ENCODE results near the gene ZNF804B.

ZNF804B gene

GRCh38 chr7:89308535-89308934 is 549.0 kb downstream of the ZNF804B start:
- H3K36me3 Mint-ChIP-seq = no peaks in the 10 kb centered on the region
- no peaks in the 10 kb centered on the region for H3K4me1 Mint-ChIP-seq (ENCODE audit: low read depth)
- peaks cover 5% of the 10 kb centered on the region for H3K9me3 Mint-ChIP-seq (ENCODE audit: low read depth)
- no peak overlapping the region for H3K27ac Mint-ChIP-seq
- H3K4me3 Mint-ChIP-seq = no peak overlapping the region
- no peaks in the 10 kb centered on the region for H3K27me3 Mint-ChIP-seq

GRCh38 chr7:89311886-89312285 is 552.4 kb downstream of the ZNF804B start:
- Mint-ChIP-seq H3K4me3 (no peak overlapping the region), H3K4me1 (ENCODE audit: low read depth) (peaks cover 5% of the 10 kb centered on the region), H3K27me3 (no peaks in the 10 kb centered on the region), H3K27ac (no peak overlapping the region), H3K36me3 (no peaks in the 10 kb centered on the region), H3K9me3 (ENCODE audit: low read depth) (peaks cover 13% of the 10 kb centered on the region)

- no peaks in the 10 kb centered on the region for H3K27me3 Mint-ChIP-seq
- H3K9me3 Mint-ChIP-seq (ENCODE audit: low read depth) = peaks cover 13% of the 10 kb centered on the region
- no peak overlapping the region for H3K27ac Mint-ChIP-seq
- H3K4me1 Mint-ChIP-seq (ENCODE audit: low read depth) = peaks cover 5% of the 10 kb centered on the region
- no peak overlapping the region for H3K4me3 Mint-ChIP-seq
- H3K36me3 Mint-ChIP-seq = no peaks in the 10 kb centered on the region
These were observed 553.1 kb downstream of the ZNF804B start for GRCh38 chr7:89312551-89312950.

- Mint-ChIP-seq H3K4me3 (no peak overlapping the region), H3K9me3 (ENCODE audit: low read depth) (peaks cover 13% of the 10 kb centered on the region), H3K4me1 (ENCODE audit: low read depth) (peaks cover 5% of the 10 kb centered on the region), H3K36me3 (no peaks in the 10 kb centered on the region), H3K27me3 (no peaks in the 10 kb centered on the region), H3K27ac (no peak overlapping the region)
These were observed 557.2 kb downstream of the ZNF804B start for GRCh38 chr7:89316584-89317251.

GRCh38 chr7:89332026-89332425 is 572.5 kb downstream of the ZNF804B start:
- H3K4me3 Mint-ChIP-seq = no peak overlapping the region
- no peak overlapping the region for H3K27ac Mint-ChIP-seq
- peaks cover 5% of the 10 kb centered on the region for H3K4me1 Mint-ChIP-seq (ENCODE audit: low read depth)
- no peaks in the 10 kb centered on the region for H3K9me3 Mint-ChIP-seq (ENCODE audit: low read depth)
- no peaks in the 10 kb centered on the region for H3K27me3 Mint-ChIP-seq
- H3K36me3 Mint-ChIP-seq = no peaks in the 10 kb centered on the region

- Mint-ChIP-seq H3K4me1 (ENCODE audit: low read depth) (peaks cover 5% of the 10 kb centered on the region), H3K4me3 (no peak overlapping the region), H3K36me3 (no peaks in the 10 kb centered on the region), H3K9me3 (ENCODE audit: low read depth) (no peaks in the 10 kb centered on the region), H3K27ac (no peak overlapping the region), H3K27me3 (no peaks in the 10 kb centered on the region)
These were observed 575.3 kb downstream of the ZNF804B start for GRCh38 chr7:89334797-89335196.

GRCh38 chr7:89335490-89335889 is 576.0 kb downstream of the ZNF804B start:
- Mint-ChIP-seq H3K9me3 (ENCODE audit: low read depth) (no peaks in the 10 kb centered on the region), H3K4me3 (no peak overlapping the region), H3K4me1 (ENCODE audit: low read depth) (peaks cover 5% of the 10 kb centered on the region), H3K27me3 (no peaks in the 10 kb centered on the region), H3K36me3 (no peaks in the 10 kb centered on the region), H3K27ac (no peak overlapping the region)

- Mint-ChIP-seq H3K4me3 (no peak overlapping the region), H3K36me3 (no peaks in the 10 kb centered on the region), H3K27me3 (no peaks in the 10 kb centered on the region), H3K9me3 (ENCODE audit: low read depth) (no peaks in the 10 kb centered on the region), H3K27ac (no peak overlapping the region), H3K4me1 (ENCODE audit: low read depth) (peaks cover 5% of the 10 kb centered on the region)
These were observed 576.6 kb downstream of the ZNF804B start for GRCh38 chr7:89336121-89336520.

- no peaks in the 10 kb centered on the region for H3K36me3 Mint-ChIP-seq
- no peaks in the 10 kb centered on the region for H3K27me3 Mint-ChIP-seq
- H3K4me1 Mint-ChIP-seq (ENCODE audit: low read depth) = peaks cover 4% of the 10 kb centered on the region
- H3K9me3 Mint-ChIP-seq (ENCODE audit: low read depth) = no peaks in the 10 kb centered on the region
- no peak overlapping the region for H3K27ac Mint-ChIP-seq
- no peak overlapping the region for H3K4me3 Mint-ChIP-seq
These were observed 580.2 kb downstream of the ZNF804B start for GRCh38 chr7:89339748-89340147.

- Mint-ChIP-seq H3K9me3 (ENCODE audit: low read depth) (peaks cover 3% of the 10 kb centered on the region), H3K27ac (no peak overlapping the region), H3K27me3 (no peaks in the 10 kb centered on the region), H3K4me3 (no peak overlapping the region), H3K36me3 (no peaks in the 10 kb centered on the region), H3K4me1 (ENCODE audit: low read depth) (peaks cover 13% of the 10 kb centered on the region)
These were observed 597.6 kb downstream of the ZNF804B start for GRCh38 chr7:89357121-89357520.

- Mint-ChIP-seq H3K4me3 (no peak overlapping the region), H3K4me1 (ENCODE audit: low read depth) (no peaks in the 10 kb centered on the region), H3K27ac (no peak overlapping the region), H3K9me3 (ENCODE audit: low read depth) (no peaks in the 10 kb centered on the region), H3K27me3 (no peaks in the 10 kb centered on the region), H3K36me3 (no peaks in the 10 kb centered on the region)
These were observed 617.7 kb downstream of the ZNF804B start for GRCh38 chr7:89377219-89377618.

- H3K4me1 Mint-ChIP-seq (ENCODE audit: low read depth) = no peaks in the 10 kb centered on the region
- no peaks in the 10 kb centered on the region for H3K27me3 Mint-ChIP-seq
- no peak overlapping the region for H3K4me3 Mint-ChIP-seq
- peaks cover 7% of the 10 kb centered on the region for H3K9me3 Mint-ChIP-seq (ENCODE audit: low read depth)
- H3K36me3 Mint-ChIP-seq = no peaks in the 10 kb centered on the region
- H3K27ac Mint-ChIP-seq = no peak overlapping the region
These were observed 625.9 kb downstream of the ZNF804B start for GRCh38 chr7:89385411-89385810.
